PFSK-1 (cell line): ENCODE measurements around the gene KCNQ1.

Experiments
- POLR2AphosphoS5 ChIP-seq: IDR thresholded peaks from 2 replicates; pipeline ENCODE4 v1.6.1; 2012; ENCODE audit warnings: low read depth, mild to moderate bottlenecking, control low read depth, low read length, moderate library complexity
- SIN3A ChIP-seq: IDR thresholded peaks from 2 replicates; pipeline ENCODE4 v1.6.1; 2012; ENCODE audit warnings: mild to moderate bottlenecking, low read length, moderate library complexity, borderline replicate concordance; ENCODE audit not compliant: insufficient read depth
- TAF1 ChIP-seq: IDR thresholded peaks from 2 replicates; pipeline ENCODE4 v1.6.1; 2012; ENCODE audit warnings: low read length, control low read depth, borderline replicate concordance; ENCODE audit not compliant: insufficient read depth
- TF ChIP-seq, protein P1 (sequence below), 2 experiments: IDR thresholded peaks; 2 replicates each; pipeline versions ENCODE4 v1.6.1 to v1.8.0; 2011 to 2012; ENCODE audit warnings: low read depth in 2 of 2, low read length in 2 of 2, control low read depth in 1 of 2, inconsistent platforms in 1 of 2, mild to moderate bottlenecking in 1 of 2, moderate library complexity in 1 of 2; ENCODE audit not compliant: insufficient read depth in 1 of 2

DNA sequence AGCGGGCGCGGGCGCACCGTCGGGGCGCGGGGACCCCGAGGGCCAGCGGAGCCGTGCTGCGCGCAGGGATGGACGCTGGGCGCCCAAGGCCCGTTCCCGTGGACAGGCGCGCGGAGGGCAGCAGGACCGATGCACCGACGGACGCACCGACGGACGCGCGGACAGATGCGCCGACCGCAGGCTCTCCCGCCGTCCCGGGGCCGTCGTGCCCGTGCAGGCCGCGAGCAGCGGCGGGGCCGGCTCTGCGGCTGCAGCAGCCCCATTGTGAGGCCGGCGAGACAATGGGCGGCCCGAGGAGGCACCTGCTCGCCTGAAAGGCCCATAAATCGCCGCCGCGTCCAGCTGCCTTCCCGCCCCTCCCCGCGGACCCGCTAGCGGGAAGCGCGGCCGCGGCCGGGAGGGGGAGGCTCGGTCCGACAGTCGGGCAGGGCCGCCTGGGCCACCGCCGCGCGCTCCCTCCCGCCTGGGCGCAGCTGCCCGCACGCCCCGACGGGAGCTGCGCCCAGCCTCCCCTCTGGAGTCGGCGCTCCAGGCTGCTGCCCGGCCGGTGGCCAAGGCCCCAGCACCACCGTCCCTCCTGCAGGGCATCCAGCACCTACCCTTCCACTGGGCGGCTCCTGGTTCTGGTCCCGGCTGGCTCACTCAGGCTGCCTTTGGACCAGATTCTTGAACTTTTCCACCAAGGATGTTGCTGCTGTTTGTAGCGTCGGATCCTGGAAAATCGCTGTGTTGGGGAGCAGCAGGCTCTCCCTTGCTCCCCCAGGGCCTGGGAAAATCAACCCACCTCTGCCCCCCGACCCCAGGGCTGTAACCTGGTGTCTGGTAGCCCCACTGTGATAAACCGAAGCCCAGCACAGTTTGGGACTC lies 425.0 kb downstream of the KCNQ1 start:
- TF ChIP-seq SIN3A (no peak), POLR2AphosphoS5 (no peak), TAF1 (no peak)
- TF ChIP-seq, protein P1, sequence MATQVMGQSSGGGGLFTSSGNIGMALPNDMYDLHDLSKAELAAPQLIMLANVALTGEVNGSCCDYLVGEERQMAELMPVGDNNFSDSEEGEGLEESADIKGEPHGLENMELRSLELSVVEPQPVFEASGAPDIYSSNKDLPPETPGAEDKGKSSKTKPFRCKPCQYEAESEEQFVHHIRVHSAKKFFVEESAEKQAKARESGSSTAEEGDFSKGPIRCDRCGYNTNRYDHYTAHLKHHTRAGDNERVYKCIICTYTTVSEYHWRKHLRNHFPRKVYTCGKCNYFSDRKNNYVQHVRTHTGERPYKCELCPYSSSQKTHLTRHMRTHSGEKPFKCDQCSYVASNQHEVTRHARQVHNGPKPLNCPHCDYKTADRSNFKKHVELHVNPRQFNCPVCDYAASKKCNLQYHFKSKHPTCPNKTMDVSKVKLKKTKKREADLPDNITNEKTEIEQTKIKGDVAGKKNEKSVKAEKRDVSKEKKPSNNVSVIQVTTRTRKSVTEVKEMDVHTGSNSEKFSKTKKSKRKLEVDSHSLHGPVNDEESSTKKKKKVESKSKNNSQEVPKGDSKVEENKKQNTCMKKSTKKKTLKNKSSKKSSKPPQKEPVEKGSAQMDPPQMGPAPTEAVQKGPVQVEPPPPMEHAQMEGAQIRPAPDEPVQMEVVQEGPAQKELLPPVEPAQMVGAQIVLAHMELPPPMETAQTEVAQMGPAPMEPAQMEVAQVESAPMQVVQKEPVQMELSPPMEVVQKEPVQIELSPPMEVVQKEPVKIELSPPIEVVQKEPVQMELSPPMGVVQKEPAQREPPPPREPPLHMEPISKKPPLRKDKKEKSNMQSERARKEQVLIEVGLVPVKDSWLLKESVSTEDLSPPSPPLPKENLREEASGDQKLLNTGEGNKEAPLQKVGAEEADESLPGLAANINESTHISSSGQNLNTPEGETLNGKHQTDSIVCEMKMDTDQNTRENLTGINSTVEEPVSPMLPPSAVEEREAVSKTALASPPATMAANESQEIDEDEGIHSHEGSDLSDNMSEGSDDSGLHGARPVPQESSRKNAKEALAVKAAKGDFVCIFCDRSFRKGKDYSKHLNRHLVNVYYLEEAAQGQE (IDR thresholded peaks at IDR 0.05; ENCODE audit: insufficient read depth in 1 of 2, low read depth in 2 of 2, low read length in 2 of 2), result no peak
